Heart right ventricle (tissue), 16 donors: Measurements from ENCODE around the gene NATD1. TPM values are rescaled to one million over a fixed set of nuclear protein-coding genes. Genes with fewer than 3 reads are reported as not detected.
A peak's percentile ranks its signal among the peaks of the same experiment; 100 is the strongest.

ENCODE experiments used
- ATAC-seq, 8 donors: fragments of 200-7000 bp; cut with Tn5 transposase; one replicate each; pipeline ENCODE4 v1.9.1; 2020; ENCODE audit warnings: mild to moderate bottlenecking in 8 of 8, moderate library complexity in 8 of 8, moderate number of reproducible peaks in 1 of 8
- DNase-seq, 2 donors: peaks; one replicate each; pipeline ENCODE4 v3.0.0-alpha.2; 2020
- H3K27ac ChIP-seq, 10 donors: fragments of 200-600 bp; sonication (generic) in 2 of 10; one replicate each; pipeline versions ENCODE4 v1.5.0 to v1.8.0; 2020 to 2022; ENCODE audit warnings: mild to moderate bottlenecking in 3 of 10
- H3K27me3 ChIP-seq, 7 donors: fragments of 200-600 bp; one replicate each; pipeline ENCODE4 v1.8.0; 2021 to 2022; ENCODE audit warnings: mild to moderate bottlenecking in 2 of 7
- H3K36me3 ChIP-seq, 9 donors: fragments of 200-600 bp; sonication (generic) in 1 of 9; one replicate each; pipeline versions ENCODE4 v1.5.0 to v1.8.0; 2020 to 2022; ENCODE audit warnings: mild to moderate bottlenecking in 2 of 9
- H3K4me1 ChIP-seq, 9 donors: fragments of 200-600 bp; sonication (generic) in 1 of 9; one replicate each; pipeline versions ENCODE4 v1.5.0 to v1.8.0; 2020 to 2022; ENCODE audit warnings: mild to moderate bottlenecking in 4 of 9
- H3K4me3 ChIP-seq, 10 donors: fragments of 200-600 bp; sonication (generic) in 2 of 10; one replicate each; pipeline versions ENCODE4 v1.5.0 to v1.8.0; 2020 to 2022; ENCODE audit warnings: mild to moderate bottlenecking in 7 of 10, moderate library complexity in 2 of 10
- H3K9me3 ChIP-seq, 11 donors: fragments of 200-600 bp in 10 of 11; sonication (generic) in 2 of 11; one replicate each; pipeline versions ENCODE4 v1.5.0 to v1.8.0; 2013 to 2022; ENCODE audit warnings: mild to moderate bottlenecking in 2 of 11, control low read depth in 1 of 11, moderate library complexity in 1 of 11
- WGBS, 2 donors: extraction: QIAGEN DNeasy Blood & Tissue Kit; methylation state at CpG; one replicate each; pipeline ENCODE4 v1.1.7; 2013; ENCODE audit warnings: inconsistent platforms in 1 of 2; 5-methylcytosine and 5-hydroxymethylcytosine counted together
- intact Hi-C, 10 donors: fragments of 100-400 bp; cut with DNase I; formaldehyde crosslinking; loops; one replicate each; pipeline versions ENCODE4 v1.11.1 to v1.14.2; 2022
- polyA plus RNA-seq, 2 donors: library from polyadenylated mRNA; stranded (reverse); fragments of 200-250 nt; gene quantifications; one replicate each; pipeline ENCODE4 v1.2.3, GENCODE V29; 2013
- total RNA-seq, 10 donors: library from RNA; stranded (reverse); fragmentation: NEBNext Ultra II Directional in 3 of 10; extraction: Animal tissue kit (Norgen Biotek cat#: 25700) in 3 of 10; gene quantifications; one replicate each; pipeline versions ENCODE4 v1.2.1 to v1.2.4, GENCODE V29; 2021 to 2023
- TF ChIP-seq, protein P1 (sequence below), 9 donors: fragments of 200-600 bp; sonication (generic) in 2 of 9; IDR thresholded peaks; one replicate each; pipeline versions ENCODE4 v1.5.0 to v1.8.0; 2021 to 2022; ENCODE audit warnings: antibody characterized with exemption in 9 of 9, mild to moderate bottlenecking in 5 of 9, moderate library complexity in 1 of 9
- donor health status: Arrhythmogenic right ventricular cardiomyopathy.
- donor health status: ischemic (EF 13 %, LVEDD 7.1; RV severe dilation, severe dysfunction).
- donor health status: healthy with polysubstance abuse.
- donor health status: DM: no; HTN: yes; CAD: no.
- donor health status: DM: no; HTN: no; CAD: no.
- donor health status: ischemic (EF 25% LVEDD 6.9; RV normal size, moderate dysfunction).
- donor health status: ischemic (EF 25% LVEDD 5.7; RV mildly dilated, moderate dysfunction).
- donor health status: healthy.
- donor health status: DM: yes; HTN: yes; CAD: no.
- donor health status: Ischemic cardiomyopathy.
- donor health status: ischemic (EF 35%, LVEDD 5.7; RV mildly dilated, moderate dysfunction).
- donor health status: nonischemic (EF 11% LVEDD 7.7; RV severe dilation, severe dysfunction).
- donor health status: DM: yes; HTN: yes; CAD: no.
- donor health status: PGD.
- donor health status: ischemic (EF 29% LVEDD 5.4; RV normal size, mild dysfunction).
- donor health status: nonischemic (EF 23%, LVEDD 6.1; RV moderate dilation, normal function).

The NATD1 gene
- total and polyA plus RNA-seq, 12 donors: 3.1 to 23.1 (median 18.1) TPM

DNA sequence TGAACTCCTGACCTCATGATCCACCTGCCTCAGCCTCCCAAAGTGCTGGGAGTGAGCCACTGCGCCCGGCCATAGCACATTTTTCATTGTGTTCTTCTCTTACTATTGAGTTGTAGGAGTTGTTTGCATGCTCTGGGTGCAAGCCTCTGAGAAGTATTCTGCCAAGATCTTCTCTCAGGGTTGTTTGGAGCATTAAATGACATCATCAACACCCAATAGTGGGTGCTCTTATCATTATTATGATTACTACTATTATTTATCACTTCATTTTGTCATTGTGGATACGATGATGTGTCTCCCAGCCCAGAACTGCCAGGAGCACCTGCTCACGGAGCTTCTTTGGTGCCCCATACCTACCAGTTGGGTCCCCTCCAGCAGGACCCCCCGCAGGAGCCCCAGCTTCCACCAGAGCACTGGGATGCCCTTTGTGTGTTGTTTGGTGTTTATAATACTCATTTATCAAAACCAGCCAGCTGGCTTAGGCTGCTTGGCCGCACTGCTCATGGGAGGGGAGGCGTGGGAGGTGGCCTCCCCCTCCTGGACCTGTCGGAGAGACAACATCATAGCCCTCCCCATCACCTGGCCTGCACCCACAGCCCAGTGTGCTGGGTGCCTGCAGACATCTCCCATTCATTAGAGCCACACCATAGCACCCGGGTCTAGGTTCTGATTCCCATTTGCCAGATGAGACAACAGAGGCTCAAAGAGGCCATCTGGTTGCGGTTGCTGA, 18.4 kb upstream of the NATD1 start:
- TF ChIP-seq, protein P1, sequence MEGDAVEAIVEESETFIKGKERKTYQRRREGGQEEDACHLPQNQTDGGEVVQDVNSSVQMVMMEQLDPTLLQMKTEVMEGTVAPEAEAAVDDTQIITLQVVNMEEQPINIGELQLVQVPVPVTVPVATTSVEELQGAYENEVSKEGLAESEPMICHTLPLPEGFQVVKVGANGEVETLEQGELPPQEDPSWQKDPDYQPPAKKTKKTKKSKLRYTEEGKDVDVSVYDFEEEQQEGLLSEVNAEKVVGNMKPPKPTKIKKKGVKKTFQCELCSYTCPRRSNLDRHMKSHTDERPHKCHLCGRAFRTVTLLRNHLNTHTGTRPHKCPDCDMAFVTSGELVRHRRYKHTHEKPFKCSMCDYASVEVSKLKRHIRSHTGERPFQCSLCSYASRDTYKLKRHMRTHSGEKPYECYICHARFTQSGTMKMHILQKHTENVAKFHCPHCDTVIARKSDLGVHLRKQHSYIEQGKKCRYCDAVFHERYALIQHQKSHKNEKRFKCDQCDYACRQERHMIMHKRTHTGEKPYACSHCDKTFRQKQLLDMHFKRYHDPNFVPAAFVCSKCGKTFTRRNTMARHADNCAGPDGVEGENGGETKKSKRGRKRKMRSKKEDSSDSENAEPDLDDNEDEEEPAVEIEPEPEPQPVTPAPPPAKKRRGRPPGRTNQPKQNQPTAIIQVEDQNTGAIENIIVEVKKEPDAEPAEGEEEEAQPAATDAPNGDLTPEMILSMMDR (IDR thresholded peaks at IDR 0.05): no peak
- intact Hi-C loops: loop anchor here in 3 of 10 donors (10.0 kb wide), 2 partner anchors 147 to 243 kb away; partner anchors contain the start of gene DHRS7B (in 2 of the 3)
- ATAC-seq (no peak), DNase-seq (no peak)
- Histone ChIP-seq H3K27me3 (no peaks in the 10 kb centered on the region), H3K9me3 (no peaks in the 10 kb centered on the region), H3K27ac (no peak overlapping the region), H3K4me3 (no peak overlapping the region), H3K4me1 (peaks cover 4 to 26% (median 16%) of the 10 kb centered on the region in 9 donors), H3K36me3 (no peaks in the 10 kb centered on the region)
- 88 to 92% methylated on average over 10 of the region's 10 CpGs for WGBS, 2 donors

DNA sequence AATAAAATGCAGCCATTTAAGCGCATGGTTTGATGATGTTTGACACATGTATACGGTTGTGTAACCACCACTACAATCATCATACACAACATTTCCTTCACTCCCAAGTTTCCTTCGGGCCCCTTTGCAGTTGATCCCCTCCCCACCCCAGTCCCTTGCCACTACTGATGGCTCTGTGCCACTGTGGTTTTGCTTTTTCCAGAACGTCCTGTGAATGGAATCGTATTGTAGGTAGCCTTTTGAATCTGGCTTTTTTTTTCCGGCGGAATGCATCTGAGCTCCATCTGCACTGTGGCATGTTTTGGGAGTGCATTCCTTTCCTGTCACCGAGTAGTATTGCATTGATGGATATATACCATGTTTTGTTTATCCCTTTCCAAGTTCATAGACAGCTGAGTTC, 16.2 kb upstream of the NATD1 start:
- WGBS, 2 donors: 52 to 57% methylated on average over 8 of the region's 8 CpGs
- intact Hi-C loops: no loop called here
- DNase-seq: no peak
- Histone ChIP-seq H3K4me3 (no peak overlapping the region), H3K36me3 (no peaks in the 10 kb centered on the region), H3K4me1 (peaks cover 0 to 8% (median 0%) of the 10 kb centered on the region in 9 donors), H3K27ac (no peak overlapping the region), H3K9me3 (no peaks in the 10 kb centered on the region), H3K27me3 (peaks cover 0 to 5% (median 0%) of the 10 kb centered on the region in 7 donors)
- no peak for ATAC-seq
- TF ChIP-seq, protein P1 (IDR thresholded peaks at IDR 0.05): no peak

DNA sequence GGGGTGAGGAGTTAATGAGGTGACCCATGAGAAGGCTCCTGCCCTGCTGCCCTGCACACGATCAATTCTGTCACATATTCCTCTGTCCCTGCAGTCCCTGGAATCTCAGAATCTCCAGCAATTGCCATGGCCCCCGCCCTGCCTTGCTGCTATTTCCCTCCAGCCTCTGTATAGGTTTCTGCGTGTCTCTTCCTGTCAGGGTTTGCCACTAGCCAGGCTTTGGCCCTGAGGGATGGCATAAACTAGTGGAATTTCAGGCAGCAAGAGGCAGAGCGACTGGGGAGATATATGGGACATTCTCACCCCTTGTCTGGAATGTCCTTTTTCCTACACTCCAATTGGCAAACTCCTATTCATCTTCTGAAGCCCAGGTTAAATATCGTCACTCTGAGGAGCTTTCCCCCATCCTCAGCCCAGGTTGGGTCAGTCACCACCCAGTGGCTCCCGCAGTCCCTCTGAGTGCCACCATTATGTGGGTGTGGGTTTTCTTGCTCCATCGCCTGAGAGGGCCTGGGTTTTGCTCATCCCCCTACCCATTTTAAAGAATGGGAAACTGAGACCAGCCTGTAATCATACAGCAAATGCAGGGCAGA, 15.5 kb upstream of the NATD1 start:
- peak overlapping the region in 1 of 10 donors; percentile 53 for H3K27ac ChIP-seq
- intact Hi-C loops: no loop called here

DNA sequence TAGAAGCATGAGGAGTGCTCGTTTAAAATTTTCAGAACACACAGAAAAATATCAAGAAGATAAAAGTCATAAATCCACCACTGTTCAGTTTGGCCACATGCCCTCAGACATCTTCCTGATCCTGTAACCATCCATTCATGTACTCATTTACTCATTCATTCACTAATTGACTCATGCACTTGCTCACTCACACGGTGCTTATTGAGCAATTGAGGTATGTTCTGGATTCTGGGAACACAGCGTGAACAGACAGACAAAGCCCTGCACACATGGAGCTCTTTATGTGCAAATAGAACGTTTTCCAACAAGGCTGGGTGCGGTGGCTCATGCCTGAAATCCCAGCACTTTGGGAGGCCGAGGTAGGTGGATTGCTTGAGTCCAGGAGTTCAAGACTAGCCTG, 10.2 kb upstream of the NATD1 start:
- peaks cover 0 to 5% (median 0%) of the 10 kb centered on the region in 7 donors for H3K27me3 ChIP-seq
- DNase-seq (no peak), ATAC-seq (no peak)
- H3K4me3 ChIP-seq: no peak overlapping the region
- intact Hi-C loops: no loop called here
- WGBS, 2 donors: 66 to 73% methylated on average over 6 of the region's 6 CpGs
- peaks cover 0 to 14% (median 7%) of the 10 kb centered on the region in 9 donors for H3K4me1 ChIP-seq
- H3K36me3 ChIP-seq: no peaks in the 10 kb centered on the region
- H3K9me3 ChIP-seq: no peaks in the 10 kb centered on the region
- TF ChIP-seq, protein P1 (IDR thresholded peaks at IDR 0.05): no peak
- no peak overlapping the region for H3K27ac ChIP-seq

More for the DNA sequence above, 15.5 kb upstream of the NATD1 start:
- no peaks in the 10 kb centered on the region for H3K9me3 ChIP-seq
- no peak overlapping the region for H3K4me3 ChIP-seq
- no peak for ATAC-seq
- TF ChIP-seq, protein P1 (IDR thresholded peaks at IDR 0.05): no peak
- H3K4me1 ChIP-seq: peaks cover 0 to 8% (median 0%) of the 10 kb centered on the region in 9 donors
- peaks cover 0 to 5% (median 0%) of the 10 kb centered on the region in 7 donors for H3K27me3 ChIP-seq
- H3K36me3 ChIP-seq: no peaks in the 10 kb centered on the region
- 75 to 76% methylated on average over 7 of the region's 7 CpGs for WGBS, 2 donors
- DNase-seq: no peak
